HT1080 (cell line): ENCODE results near the gene ZMYND8. TPM values are rescaled to one million over a fixed set of nuclear protein-coding genes. Genes with fewer than 3 reads are reported as not detected.

ENCODE experiments used
- DNase-seq: peaks from one replicate; pipeline ENCODE4 v3.0.0-alpha.2; 2015; ENCODE audit warnings: low read depth
- total RNA-seq: library from RNA; depleted of rRNA; stranded (reverse); fragments of >200 nt; shearing (Covaris generic); gene quantifications from 2 replicates; pipeline ENCODE4 v1.2.3, GENCODE V29; 2014

The ZMYND8 gene
- total RNA-seq, 1 experiment from 2014 or later = 23.7 TPM

- DNase-seq = no peak
Observed at GRCh38 chr20:47354714-47355488, 1.6 kb downstream of the ZMYND8 start.

DNA sequence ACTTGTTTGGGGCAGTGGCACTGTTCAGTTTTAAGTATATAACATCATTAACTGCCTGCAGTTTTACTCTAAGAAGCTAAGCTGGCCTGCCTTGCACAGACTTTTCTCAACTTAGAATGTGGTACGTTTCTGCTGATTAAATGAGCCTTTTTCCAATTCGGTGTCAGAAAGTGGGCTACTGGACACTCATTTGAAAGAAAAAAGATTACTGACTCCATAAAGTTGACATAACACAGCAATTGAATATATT lies 2.1 kb downstream of the ZMYND8 start:
- no peak for DNase-seq

DNA sequence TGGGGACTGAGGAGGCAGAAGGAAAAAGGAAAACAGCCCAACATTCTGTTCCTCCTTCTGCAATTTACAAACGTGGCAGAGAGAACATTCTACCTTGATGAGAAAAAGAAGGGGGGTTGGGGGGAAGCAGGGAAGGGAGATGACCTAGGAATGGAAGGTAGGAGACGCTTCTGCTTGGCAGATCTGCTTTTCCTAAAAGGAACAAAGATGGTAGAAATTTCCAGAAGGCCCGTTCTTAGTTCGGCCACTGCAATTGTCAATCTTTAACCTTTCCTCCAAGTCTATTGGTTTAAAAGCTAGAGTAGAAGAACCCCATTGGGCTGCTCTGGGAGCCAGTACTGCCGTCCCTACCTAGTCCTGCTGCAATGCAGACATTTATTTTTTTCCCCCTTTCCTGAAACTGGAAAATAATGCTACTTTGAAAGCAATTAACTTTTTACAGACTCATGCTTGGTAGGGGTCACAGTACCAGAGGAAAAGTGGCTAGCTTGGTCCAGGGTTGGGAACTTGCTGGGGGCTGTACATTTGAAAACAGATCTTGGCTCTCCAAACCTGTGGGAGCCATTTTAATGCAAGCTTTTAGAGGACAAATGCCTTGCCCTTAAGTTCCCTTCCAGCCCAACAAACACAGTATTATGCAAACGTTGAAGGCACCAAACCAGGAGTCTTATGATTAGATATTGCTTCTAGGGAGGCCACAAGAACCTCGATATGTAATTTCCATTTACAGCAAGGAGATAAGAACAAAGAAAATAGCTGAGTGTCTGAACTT lies 2.6 kb downstream of the ZMYND8 start:
- no peak for DNase-seq

DNA sequence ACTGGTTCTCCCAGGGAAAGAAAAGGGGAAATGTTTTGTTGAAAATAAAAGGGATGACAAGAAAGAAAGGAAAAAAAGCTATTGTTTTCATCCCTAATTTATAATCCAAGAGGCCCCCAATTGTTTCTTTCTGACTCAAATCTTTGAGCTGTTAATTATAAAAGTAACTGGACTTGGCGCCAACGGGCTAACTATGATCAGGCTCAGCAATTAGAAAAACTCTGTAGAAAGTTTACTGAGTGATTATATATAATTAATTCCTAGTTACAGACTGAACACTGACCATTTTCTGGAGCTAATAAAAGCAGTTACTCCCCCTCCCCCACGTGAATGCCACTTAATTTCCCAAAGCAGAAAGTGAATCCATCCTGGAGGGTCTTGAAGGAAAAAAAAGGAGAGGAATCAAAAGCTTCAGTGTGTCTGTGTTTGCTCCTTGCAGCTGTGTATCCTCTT lies 3.2 kb downstream of the ZMYND8 start:
- no peak for DNase-seq

DNA sequence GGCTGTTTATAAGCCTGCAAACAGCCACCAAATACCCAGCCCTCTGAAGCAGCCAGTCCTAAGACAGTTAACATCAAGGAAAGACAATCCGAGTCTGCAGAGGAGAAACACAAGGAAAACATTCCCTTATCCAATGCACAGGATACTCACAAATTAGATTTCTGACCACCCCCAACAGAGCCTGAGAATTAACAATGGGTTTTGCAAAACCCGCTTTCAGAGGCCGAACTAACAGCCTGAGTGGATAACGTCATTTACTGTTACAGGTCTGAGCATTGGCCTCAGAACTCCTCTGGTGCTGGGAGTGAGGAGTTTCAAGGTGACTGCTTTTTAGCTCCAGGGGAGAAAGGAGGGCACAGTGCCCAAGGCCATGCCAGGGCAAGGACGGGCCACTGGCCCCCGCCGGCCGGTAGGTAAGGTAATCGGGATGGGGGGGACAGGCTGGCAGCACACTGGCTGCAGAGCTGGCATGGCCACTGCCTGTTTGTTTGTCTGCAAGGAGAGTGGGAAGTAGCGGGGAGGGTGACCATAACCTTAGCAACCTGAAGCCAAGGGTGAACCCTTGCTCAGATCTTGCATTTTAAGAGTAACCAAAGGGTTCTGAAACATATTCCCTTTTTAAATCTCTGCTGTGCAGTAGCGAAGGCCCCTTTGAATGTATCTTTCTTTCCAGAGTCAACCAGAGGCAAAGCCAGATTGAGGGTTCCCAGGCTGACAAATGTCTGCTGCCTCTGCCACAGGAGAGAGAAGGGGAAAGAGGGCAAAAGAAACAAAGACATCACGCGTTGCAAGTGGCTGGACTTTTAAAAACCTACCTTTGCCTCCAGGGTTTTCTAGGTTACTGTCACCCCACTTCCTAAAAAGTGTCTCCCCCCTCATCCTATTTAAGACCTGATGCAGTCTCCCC lies 3.9 kb downstream of the ZMYND8 start:
- DNase-seq = no peak

- DNase-seq = peak; percentile 25
Observed at GRCh38 chr20:47351643-47352331, 4.7 kb downstream of the ZMYND8 start.

DNA sequence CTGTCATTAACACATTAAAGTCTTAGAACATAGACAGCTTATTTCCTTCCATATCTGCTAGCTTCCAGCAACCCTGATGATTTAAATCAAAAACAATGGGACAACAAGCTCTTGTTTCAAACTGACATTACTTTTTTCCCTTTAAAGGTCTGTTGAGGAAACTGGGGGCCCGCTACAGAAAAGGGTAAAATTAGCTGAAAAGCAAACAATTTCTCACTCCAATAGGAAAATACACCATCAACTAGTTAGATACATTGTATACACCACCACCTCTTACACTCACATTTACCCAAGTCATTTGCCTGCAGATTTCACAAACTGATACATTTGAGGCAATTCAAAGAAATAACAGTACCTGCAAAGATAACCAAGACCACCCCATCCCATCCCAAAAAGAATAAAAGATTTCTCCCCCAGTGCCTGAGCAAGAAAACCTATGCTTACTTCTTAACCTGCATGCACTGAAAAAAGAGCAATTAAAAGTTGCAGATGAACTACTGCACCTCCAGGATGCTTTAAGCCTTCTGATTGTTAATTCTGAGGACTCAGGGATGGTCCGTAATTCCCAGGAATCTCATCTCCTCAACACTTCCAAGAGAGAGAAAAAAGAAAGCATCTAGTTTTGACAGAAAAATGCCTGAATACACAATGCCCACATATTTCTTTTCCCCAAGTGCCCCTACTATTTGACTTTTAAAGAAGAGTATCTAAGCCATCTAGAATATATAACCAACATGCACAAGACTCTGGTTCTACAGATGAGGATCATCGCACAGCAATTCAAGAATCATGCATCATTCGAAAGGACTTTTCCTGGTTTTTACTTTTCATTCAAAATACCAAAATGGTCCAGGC lies 5.6 kb downstream of the ZMYND8 start:
- DNase-seq = no peak

- no peak for DNase-seq
Observed at GRCh38 chr20:47350181-47350550, 6.3 kb downstream of the ZMYND8 start.

DNA sequence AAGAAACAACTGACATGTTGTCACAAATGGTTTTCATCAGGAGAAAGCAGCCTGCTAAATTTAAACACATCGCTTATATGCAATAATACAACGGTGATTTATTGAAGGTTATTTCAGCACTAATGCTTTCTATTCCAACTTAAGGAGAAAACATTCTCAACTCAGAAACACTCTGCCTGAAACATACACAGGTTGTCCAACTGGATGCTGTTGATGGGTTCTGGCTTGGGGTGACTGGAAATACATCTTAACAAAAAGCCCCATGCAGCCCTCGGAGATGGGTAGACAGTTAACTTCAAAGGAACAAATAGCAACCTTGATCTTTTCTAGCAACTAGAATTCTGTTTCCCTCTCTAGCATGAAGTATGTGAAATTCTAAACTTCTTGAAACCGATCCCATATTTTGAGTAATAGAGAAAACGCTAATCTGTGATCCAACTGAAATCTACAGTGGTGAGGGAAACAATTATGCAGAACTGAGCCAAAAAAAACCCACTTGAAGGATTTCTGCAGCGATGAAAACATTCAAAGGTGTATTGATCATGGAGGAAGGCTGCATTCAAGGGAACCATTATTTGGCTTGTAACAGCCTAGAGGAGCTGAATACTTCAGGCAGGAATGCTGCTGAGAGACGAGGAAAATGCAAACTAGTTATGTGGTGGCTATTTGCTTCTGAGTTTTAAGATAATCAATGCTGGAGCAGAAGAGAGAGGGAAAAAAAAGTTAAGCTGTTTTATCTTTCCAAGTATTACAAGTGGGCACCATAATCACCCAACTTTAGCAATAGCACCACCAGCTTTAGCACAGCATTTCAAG lies 6.9 kb downstream of the ZMYND8 start:
- no peak for DNase-seq

DNA sequence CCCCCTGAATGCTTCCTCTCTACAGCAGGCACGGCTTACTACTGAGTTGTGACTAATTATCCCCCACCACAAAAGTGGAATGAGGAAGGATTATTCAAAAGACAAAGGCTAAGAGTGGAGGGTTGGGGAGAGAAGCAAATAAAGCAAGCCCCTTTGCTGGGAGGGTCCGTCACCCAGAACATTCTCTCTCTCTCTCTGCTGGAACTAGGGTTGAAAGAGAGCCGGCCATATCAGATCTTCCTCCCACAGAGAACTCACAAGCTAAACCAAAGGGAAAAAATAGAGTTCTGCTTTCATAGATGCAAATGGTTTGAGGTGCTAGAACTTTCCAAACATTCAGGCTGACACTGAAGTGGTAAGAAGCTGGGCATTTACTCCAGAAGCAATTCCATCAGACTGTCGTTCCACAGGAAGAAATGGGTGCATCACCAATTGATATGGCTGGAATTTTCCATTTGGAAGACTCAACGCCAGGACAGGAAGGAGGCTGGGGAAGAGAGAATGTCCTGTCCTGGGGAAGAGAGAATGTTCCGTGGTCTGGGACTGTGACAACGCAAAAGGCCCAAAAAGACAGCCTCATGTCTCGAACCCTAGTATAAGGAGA lies 7.9 kb downstream of the ZMYND8 start:
- DNase-seq = no peak

- no peak for DNase-seq
Observed at GRCh38 chr20:47347661-47348435, 8.7 kb downstream of the ZMYND8 start.

DNA sequence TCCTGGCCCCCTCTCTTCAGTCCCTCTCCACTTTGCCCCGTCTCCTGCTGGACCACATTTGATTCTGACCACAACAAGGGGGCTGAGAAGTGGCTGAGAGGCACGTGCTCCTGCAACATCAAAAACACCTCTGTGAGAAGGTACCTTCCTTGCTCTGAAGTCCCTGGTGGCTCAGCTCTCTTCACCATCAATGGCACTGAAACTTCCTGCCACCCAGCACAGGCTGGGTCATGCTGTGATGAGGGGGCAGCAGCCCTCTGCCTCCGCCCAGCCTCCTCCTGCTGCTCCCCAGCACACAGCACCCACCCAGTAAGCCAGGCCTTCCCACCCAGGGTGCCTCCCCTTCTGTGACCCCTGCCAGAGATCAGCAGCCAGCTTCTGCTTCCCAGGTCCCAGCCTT lies 10.3 kb downstream of the ZMYND8 start:
- DNase-seq = no peak

- DNase-seq = no peak
Observed at GRCh38 chr20:47345214-47345613, 11.3 kb downstream of the ZMYND8 start.

DNA sequence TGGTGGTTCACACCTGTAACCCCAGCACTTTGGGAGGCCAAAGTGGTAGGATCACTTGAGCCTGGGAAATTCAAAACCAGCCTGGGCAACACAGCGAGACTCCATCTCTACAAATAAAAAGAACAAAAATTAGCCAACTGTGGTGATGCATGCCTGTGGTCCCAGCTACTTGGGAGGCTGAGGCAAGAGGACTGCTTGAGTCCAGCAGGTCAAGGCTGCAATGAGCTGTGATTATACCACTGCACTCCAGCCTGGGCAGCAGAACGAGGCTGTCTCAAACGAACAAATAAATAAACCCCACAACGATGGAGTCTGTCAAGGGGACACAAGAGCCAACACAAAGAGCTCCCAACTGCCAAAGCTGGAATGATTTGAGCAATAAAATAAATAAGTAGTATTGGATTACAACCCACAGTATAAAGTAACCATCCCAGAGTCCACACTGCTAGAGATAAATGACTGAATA lies 13.5 kb downstream of the ZMYND8 start:
- no peak for DNase-seq

- DNase-seq = no peak
Observed at GRCh38 chr20:47338131-47338628, 18.3 kb downstream of the ZMYND8 start.

DNA sequence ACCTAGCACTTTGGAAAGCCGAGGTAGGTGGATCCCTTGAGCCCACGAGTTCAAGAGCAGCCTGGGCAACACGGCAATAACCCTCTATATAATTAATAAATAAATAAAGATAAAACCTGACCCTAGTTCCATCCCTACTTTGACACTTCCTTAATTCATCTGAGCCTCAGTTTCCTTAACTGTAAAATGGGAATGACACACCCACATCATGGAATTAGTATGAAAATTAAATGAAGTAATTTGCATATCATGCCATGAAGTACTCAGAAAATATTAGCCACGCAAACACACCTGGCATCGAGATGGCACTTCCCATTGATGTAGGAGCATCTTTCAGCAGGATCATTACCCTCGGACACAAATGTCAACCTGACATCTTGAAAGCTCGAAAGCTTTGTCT lies 19.1 kb downstream of the ZMYND8 start:
- no peak for DNase-seq

DNA sequence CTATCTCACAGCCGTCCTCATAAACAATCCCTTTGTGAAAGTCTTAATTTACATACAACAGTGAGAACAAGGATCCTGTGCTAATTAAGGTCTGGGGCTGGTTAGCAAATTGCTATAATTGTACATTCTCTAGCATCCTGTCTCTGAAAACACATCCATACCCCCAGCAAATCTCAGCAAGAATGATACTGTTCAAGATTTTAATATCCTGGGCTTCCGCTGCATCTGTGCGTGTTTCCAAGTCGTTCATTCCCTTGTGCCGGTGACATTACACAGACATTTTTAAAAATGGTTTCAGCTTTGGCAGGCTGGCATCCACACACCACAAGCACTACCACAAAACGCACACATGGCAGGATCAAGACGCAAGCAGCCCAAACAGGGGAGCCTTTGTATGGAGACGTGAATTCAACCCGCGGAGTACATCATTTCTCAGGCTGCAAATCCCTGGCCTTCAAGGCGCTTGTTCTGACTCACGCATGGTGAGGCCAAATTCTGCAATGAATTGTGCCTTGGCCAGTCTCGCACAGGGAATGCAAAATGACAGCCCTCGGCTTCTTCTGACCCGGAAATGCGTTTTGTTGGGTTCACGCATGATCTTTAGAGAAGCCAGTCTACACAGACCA lies 20.3 kb downstream of the ZMYND8 start:
- peak; percentile 38 for DNase-seq
